ENCODE measurements around the gene ARFGEF2.
"Not testable (repeated sequence)": the region's sequence is repeated elsewhere in the genome, so short reads cannot be mapped to it uniquely, and the experiment has no call there.

ARFGEF2 gene

DNA sequence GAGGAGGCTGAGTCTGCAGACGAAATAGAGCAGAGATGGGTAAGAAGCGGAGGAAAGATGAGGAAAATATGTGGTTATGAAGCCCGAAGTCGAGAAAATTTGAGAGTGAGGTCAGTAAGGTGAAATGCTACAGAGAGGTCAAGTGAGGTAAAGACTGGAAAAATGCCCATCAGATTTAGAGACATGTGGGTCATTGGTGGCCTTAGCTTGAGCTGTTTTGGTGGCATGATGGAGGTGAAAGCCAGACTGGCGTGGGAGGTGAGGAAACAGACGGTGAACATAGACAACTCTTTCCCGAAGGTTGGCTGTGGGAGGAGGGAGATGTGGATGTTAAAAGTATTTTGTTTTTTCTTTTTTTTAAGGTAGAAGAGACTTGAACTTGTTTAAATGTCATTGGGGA is 9.4 kb downstream of the ARFGEF2 start:
- no peak for DNase-seq

DNA sequence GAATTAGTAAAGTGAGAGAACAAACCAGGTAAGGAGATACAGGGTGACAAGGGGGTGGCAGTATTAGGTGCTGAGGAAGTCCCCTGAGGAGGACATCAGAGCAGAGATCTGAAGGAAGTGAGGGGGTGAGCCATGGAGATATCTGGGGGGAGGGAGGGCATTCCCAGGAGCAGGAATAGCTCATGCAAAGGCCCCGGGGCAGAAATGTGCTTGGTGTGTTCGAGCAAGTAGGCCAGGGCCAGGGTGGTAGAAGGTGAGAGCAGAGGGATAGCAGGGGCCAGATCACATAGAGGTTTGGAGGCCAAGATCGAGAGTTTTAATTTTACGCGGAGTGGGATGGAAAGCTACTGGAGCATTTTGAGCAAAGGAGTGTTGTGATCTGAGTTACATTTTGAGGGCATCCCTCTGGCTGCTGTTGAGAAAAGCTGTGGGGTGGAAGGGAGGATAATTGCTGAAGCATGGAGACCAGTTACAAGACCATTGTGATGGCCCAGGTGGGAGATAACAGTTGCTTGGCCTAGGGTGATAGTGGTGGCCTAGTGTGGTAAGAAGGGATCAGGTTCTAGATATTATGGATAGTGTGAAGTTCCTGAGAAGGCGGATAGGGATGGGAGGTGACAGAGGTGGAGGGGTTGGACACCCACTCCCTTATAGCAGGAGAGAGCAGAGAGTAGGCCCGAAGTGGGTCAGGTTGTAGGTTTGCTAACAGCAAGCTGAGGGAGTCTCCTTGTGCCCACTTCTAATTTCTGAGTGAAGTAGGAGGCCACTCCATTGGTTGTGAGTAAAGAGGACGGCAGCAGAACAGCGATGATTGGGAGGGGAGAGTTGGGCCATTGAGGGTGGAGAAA is 10.2 kb downstream of the ARFGEF2 start:
- DNase-seq: no peak

DNA sequence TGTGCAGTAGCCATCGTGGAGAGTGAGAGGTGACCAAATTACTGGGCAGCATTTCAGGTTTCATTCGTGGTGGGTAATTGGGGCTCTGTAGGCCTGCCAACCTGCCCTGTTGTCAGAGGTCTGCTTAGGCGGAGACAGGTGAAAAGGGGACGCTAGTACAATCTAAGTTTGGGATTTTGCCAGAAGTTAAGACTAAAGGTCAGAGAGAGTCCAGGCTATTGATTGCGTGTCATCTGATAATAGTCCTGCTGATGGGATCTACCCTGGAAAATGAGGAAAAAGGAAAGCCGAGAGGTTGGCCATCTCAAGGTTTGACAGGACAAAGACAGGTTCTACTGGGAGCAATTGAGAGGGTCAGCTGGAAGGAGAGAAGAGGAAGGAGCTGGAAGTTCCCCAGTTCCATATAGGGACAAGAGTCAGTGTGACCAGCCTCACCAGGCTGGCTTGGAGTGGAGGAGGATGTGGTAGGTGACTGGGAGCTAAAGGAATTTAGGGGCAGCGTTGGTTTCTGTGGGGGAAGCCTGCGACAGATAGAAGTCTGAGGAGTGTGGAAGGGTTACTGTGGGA is 10.9 kb downstream of the ARFGEF2 start:
- DNase-seq: no peak

DNA sequence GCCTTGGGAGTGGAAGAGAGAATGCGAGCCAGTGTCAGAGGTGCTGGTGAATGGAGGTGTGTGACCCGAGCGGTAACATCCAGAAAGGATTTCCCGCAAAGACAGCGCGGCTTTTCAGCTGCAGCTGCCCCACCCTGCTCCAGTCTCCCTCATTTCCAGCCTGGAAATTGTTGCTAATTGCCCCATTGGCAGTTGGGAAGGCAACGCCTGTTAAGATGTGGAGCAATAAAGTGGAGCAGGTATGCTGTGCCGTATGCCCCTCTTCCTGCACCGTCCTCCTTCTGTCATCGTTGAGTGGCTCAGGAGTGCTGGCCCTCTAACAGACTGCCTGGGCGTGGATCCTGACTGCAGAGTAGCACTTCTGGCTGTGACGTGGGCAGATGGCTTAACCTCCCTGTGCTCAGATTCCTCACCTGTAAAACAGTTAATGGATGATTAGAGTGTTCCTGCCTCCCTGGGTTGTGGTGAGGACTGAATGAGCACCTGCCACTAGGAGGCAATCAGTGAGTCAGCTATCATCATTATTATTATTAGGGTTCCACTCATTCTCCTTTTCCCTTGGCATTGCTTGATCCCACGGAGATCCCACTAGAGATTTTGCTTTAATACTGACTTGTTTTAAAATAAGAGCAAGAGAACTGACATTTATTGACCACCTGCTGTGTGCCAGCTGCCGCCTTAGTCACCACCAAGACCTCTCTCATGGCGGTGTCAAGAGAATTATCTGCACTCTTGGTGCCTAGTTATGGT is 11.7 kb downstream of the ARFGEF2 start:
- no peak for DNase-seq

DNA sequence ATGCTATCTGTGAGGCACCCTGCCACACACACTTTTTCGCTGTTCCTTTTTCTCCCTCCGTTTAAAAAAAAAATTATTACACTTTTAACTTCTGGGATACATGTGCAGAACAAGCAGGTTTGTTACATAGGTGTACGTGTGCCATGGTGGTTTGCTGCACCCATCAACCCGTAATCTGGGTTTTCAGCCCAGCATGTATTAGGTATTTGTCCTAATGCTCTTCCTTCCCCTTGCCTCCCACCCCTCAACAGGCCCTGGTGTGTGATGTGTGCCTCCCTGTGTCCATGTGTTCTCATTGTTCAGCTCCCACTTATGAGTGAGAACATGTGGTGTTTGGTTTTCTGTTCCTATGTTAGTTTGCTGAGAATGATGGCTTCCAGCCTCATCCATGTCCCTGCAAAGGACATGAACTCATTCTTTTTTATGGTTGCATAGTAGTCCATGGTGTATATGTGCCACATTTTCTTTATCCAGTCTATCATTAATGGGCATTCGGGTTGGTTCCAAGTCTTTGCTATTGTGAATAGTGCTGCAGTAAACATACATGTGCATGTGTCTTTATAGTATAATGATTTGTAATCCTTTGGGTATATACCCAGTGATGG is 12.9 kb downstream of the ARFGEF2 start:
- not testable (repeated sequence) for DNase-seq

DNA sequence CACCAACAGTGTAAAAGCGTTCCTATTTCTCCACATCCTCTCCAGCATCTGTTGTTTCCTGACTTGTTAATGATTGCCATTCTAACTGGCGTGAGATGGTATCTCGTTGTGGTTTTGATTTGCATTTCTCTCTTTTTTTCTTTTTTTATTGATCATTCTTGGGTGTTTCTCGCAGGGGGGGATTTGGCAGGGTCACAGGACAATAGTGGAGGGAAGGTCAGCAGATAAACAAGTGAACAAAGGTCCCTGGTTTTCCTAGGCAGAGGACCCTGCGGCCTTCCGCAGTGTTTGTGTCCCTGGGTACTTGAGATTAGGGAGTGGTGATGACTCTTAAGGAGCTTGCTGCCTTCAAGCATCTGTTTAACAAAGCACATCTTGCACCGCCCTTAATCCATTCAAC is 13.5 kb downstream of the ARFGEF2 start:
- not testable (repeated sequence) for DNase-seq

DNA sequence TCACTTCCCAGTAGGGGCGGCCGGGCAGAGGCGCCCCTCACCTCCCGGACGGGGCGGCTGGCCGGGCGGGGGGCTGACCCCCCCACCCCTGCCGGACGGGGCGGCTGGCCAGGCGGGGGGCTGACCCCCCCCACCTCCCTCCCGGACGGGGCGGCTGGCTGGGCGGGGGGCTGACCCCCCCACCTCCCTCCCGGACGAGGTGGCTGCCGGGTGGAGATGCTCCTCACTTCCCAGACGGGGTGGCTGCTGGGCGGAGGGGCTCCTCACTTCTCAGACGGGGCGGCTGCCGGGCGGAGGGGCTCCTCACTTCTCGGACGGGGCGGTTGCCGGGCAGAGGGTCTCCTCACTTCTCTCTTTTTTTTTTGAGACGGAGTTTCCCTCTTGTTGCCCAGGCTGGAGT is 14.7 kb downstream of the ARFGEF2 start:
- DNase-seq: not testable (repeated sequence)

DNA sequence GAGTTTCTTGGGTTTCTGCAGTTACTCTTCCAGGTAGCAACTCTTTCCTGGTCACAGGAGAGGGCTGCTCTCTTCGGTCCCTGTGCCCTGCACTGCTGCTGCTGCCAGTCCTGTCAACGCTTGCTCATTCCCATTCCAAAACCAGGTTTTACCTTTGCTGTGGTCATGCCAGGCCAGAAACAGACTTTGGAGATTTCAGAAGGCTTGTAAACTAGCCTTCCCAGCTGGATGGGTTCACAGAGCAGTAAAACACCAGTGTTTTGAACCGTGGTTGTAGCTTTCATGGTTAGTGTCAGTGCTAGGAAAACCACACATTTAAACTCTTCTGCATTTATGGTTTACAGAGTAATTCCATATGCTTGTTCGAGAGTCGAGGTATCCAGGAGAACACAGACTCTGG is 16.2 kb downstream of the ARFGEF2 start:
- no peak for DNase-seq

DNA sequence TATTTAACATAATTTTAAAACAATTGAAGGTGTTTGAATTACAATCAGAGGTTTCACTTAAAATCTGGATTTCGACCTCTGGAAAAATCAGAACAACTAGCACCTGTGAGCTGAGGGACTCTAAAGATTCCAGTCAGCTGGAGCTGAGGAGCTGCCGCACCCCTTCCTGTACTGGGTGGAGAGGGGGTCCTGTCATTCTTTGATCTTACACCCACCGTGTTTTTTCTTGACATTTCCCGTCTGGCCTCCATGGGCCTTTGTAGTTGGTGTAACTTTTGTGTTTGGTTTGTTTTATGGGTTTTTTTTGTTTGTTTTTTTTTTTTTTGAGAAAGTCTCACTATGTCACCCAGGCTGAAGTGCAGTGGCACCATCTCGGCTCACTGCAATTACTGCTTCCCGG is 17.2 kb downstream of the ARFGEF2 start:
- DNase-seq: no peak

DNA sequence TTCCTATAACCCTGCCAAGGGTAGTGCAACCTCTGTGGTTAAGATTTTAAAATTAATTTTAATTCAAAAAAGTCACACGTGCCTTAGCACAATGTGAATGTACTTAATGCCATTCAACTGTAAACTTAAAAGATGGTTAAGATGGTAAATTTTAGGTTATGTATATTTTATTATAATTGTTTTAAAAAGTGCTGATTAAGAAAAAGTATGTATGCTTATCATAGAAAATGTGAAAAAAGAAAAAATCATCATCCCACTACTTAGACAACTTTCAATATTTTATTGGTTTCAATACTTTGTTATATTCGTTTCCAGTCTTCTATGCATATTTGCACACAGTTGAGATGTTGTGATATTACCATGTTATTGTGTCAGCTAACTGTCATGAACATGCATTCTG is 18.7 kb downstream of the ARFGEF2 start:
- DNase-seq: no peak

DNA sequence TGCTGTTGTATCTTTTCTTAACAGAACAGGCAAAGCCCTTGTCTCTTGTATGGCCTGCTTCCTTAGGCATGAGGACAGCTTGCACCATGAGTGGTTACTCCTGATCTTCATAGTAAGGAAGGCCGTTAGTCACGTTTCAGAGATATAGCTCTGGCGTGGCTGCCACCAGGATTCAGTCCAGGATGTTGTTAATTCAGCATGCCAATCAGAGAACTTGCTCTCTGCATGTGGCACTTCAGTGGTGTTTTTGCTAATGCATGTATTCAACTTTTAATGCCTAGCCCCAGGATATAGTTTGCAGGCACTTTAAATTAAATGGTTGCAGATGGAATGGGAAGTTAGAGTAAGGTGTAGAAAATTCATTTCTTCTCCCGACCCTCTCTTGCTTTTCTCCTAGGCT is 20.0 kb downstream of the ARFGEF2 start:
- no peak for DNase-seq

DNA sequence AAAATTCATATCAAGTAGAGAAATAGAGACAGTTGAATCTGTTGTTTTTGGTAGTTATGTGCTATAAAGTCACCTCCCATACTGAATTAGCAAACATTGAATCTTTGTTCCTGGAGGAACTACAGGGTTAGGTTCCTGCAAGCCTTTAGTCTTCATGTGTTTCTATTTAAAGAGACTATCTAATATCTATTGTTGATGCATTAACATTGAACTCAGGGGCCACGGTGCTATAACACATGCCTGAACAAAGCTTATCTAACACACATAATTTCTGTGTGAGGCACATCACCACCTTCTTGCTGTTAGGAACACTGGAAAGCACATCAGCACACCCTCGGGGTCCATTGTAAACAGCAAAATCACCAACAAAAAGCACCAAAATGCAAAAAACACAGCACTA is 21.2 kb downstream of the ARFGEF2 start:
- DNase-seq: no peak

DNA sequence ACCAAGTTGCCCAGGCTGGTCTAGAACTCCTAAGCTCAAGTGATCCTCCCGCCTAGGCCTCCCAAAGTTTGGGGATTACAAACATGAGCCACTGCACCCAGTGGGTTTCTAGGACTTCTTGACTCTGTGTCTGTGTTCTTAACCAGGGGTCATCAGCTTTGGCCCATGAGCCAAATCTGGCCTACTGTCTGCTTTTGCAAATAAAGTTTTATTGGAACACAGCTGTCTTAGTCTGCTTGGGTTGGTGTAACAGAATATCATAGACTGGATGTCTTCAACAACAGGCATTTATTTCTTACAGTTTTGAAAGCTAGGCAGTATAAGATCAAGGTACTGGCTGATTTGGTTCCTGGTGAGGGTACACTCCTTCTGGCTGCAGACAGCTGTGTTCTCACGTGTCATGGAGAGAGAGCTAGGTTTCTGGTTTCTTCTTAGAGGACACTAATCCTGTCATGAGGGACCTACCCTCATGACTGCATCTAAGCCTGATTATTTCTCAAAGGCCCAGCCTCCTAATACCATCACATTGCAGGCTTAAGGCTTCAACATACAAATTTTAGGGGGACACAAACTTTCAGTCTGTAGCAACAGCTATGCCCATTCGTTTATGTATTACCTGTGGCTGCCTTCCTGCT is 23.3 kb downstream of the ARFGEF2 start:
- no peak for DNase-seq

DNA sequence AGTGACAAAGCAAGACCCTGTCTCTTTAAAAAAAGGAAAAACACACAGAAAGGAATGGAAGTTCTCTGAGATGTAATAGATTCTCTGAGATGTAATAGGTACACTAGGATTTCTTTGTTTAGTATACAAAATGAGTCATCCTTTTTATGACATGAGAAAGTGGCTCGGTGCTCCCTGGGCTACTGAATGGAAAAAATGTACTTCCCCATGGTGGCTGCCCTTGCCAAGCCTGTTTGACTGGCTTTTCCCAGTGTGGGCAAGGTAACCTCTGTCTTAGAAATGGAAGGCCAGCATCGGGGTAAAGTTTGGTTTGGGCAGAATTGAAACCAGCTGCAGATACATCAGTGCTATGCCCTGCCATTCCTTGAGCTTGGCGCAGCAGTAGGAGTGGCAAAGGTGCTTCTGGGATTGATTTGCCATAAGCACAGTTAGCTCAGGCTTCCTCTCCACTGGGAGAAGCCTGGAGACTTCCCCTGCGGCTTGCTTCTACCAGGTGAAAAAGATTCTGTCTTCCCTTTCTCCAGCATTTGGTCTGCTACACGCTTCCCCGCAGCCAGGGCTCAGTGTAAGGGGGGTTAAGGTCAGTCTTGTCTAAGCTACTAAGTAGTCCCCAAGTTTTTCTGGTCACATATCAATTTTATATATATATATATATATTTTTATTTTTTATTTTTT is 24.5 kb downstream of the ARFGEF2 start:
- no peak for DNase-seq

DNA sequence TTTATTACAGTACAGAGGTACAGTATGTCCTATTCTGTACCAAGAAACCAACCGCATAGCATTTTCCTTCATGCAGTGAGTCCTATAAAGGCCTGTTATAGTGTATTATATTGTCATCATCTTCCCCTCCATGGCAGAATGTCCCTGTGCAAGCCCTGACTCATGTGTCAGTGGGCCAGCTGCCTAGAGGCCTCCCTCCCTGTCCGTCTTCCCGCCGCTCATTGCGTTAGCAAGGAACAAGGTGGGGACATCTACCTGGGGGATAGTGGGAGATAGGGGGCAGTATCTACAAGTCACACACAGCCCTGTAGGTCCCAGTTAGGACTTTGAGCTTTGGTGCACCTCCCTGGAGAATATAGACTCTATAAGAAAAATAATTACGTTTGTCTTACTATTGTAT is 27.1 kb downstream of the ARFGEF2 start:
- no peak for DNase-seq

DNA sequence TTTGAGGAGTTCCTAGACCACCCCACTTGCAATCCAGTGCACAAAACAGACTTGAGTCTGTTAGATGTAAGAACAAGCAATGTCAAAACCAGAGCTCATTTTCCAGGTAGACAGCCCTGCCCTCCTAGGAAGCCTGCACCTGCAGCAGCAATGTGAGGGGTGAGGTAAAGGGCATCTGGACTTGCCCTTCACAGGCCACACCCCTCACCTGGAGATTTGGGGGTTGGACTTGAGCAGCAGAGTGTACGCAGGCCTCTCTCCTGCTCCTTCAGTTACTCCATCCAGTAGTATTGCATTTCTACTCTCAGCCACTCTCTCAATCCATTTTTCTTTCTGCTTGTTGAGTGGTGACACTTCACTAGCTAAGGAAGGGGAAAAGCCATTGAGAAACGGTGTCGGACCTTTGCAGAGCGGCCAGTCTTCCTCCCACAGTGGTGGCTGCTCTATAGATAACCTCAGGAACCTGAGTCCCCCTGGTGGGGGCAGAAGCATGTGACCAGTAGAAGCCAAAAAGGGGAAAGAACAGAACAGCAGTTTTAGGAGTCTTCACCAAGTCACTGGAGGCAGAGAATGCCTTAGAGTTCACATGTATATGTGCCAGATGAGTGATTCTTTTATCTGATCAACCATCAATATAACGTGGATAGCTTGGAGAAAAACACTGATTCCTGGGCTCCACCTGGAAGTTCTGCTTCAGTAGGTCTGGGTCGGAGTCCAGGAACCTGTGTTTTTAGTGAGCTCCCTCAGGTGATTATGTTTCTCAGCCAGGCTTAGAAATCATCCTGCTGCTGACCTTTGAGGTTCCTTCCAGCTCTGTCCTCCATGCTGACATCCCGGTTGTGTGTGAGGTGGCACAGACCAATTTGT is 28.0 kb downstream of the ARFGEF2 start:
- no peak for DNase-seq

DNA sequence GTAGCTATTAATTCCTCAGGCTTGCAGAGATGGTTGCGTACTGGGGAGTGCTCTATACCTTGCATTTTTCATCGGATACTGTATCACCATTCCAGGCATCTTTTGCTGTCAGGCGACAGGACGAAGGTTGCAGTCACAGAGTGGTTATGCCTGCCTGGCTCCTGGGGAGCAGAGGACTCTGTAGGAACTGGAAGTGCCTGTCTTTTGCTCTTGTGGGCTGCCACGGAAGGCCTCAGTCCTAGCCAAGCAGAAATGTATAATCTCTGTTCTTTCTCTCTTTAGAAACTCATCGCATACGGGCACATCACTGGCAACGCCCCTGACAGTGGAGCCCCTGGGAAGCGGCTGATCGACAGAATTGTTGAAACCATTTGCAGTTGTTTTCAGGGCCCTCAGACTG is 29.5 kb downstream of the ARFGEF2 start:
- DNase-seq: no peak

DNA sequence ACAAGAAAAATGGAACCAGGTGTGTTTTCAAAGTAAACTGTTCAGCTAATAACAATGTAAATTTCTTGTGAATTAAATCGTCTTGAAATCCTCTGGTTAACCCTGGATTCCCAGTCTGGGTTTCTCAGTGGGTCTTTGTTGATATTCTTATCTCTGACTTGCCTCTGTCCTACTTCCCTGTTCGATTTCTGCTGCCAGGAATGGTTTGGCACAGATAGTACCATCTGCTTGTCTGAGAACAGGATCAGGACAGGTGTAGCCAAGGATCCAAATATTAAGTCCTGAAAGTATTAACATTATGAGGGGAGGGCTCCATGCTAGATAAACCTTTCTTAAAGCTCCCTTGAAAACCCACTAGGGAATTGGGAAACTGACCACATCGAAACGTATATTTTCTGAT is 30.1 kb downstream of the ARFGEF2 start:
- DNase-seq: no peak

DNA sequence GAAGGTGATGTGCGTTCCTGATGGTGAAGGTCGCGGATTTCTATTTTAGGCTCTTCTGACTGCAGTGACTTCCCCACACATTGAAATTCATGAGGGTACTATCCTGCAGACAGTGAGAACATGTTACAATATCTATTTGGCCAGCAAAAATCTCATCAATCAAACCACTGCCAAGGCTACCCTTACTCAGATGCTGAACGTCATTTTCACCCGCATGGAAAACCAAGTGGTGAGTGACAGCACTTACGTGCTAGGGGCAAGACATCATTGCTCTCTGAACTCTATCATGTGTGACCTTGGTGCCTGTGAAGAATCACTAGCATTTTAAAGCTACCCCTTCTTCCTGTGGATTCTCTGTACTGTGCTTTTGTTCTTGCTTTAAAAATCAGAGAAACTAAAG is 31.1 kb downstream of the ARFGEF2 start:
- no peak for DNase-seq

DNA sequence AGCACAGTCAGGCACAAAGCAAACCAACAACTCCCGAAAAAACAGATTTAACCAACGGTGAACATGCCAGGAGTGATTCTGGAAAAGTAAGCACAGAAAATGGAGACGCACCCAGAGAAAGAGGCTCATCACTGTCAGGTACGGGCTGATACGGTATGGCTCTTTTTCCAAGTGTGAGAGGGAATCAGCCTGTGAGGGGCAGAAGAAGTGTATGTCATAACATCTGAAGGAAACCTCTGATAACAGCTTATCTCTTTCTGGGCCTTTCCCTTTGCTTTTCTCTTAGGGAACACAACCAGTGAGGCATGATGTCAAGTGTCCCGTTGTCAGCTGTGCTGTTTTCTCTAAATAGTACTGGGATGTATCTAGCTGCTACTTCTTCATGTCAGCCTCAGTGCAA is 32.1 kb downstream of the ARFGEF2 start:
- DNase-seq: no peak

DNA sequence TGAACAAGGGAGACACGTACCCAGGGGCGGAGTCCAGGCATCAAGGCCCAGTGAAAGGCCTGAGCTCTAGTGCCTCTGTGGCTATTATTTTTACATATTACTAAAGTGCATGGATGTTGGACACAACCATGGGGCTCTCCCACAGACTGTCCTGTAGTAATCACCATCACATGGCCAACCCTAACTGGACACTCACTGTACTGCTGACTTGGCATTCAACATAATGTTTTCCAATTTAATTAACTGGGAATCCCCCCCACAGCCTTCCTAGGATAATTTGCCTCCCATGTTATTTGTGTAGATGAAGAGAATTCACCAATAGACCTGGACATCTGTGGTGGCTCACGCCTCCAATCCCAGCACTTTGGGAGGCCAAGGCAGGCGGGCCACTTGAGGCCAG is 34.5 kb downstream of the ARFGEF2 start:
- no peak for DNase-seq

DNA sequence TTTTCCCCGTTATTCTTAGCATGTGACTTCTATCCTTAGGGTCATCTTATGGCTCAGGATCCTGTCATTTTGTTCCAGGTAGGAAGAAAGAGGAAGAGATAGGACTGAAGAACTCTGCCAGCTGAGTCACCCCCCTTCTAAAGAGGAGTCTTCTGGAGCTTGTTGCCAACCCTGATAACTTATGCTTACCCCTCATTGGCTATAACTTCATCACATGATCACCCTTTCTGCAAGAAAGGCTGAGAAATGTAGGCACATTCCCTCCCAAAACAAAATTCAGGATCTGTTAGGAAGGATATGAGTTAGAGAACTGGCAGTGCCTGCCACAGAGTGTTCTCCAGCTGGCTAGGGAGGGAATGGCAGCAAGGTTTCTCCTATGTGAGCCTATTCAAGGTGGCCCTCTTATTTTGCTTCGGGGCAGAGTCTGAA is 35.6 kb downstream of the ARFGEF2 start:
- no peak for DNase-seq
